GM18520 (cell line): ENCODE measurements around the gene FREM2.

Experiments
- ATAC-seq: cut with Tn5 transposase; IDR thresholded peaks from one replicate; pipeline ENCODE4 v1.9.1; 2021; ENCODE audit not compliant: unreplicated experiment

Gene FREM2

GRCh38 chr13:38753878-38754277 is 67.0 kb downstream of the FREM2 start:
- no peak for ATAC-seq

- ATAC-seq = no peak
Observed at GRCh38 chr13:38755793-38756192, 68.9 kb downstream of the FREM2 start.

GRCh38 chr13:38758277-38758676 is 71.4 kb downstream of the FREM2 start:
- no peak for ATAC-seq

GRCh38 chr13:38759390-38759789 is 72.5 kb downstream of the FREM2 start:
- ATAC-seq = no peak

GRCh38 chr13:38763446-38764381 is 76.8 kb downstream of the FREM2 start:
- ATAC-seq = peak; percentile 53

- ATAC-seq = no peak
Observed at GRCh38 chr13:38766799-38767198, 79.9 kb downstream of the FREM2 start.

- no peak for ATAC-seq
Observed at GRCh38 chr13:38767506-38768265, 80.8 kb downstream of the FREM2 start.

GRCh38 chr13:38769526-38769925 is 82.6 kb downstream of the FREM2 start:
- ATAC-seq = no peak

GRCh38 chr13:38775085-38775484 is 88.2 kb downstream of the FREM2 start:
- ATAC-seq = no peak

- ATAC-seq = no peak
Observed at GRCh38 chr13:38777347-38778119, 90.7 kb downstream of the FREM2 start.

GRCh38 chr13:38781539-38781938 is 94.7 kb downstream of the FREM2 start:
- ATAC-seq = no peak

- no peak for ATAC-seq
Observed at GRCh38 chr13:38784036-38784880, 97.4 kb downstream of the FREM2 start.

- ATAC-seq = no peak
Observed at GRCh38 chr13:38785042-38785441, 98.2 kb downstream of the FREM2 start.

GRCh38 chr13:38785490-38785889 is 98.6 kb downstream of the FREM2 start:
- ATAC-seq = no peak

- no peak for ATAC-seq
Observed at GRCh38 chr13:38787550-38787949, 100.7 kb downstream of the FREM2 start.

- ATAC-seq = no peak
Observed at GRCh38 chr13:38796890-38797289, 110.0 kb downstream of the FREM2 start.

- ATAC-seq = no peak
Observed at GRCh38 chr13:38803531-38803930, 116.7 kb downstream of the FREM2 start.

- no peak for ATAC-seq
Observed at GRCh38 chr13:38804061-38804460, 117.2 kb downstream of the FREM2 start.

- ATAC-seq = no peak
Observed at GRCh38 chr13:38804536-38804935, 117.7 kb downstream of the FREM2 start.

- no peak for ATAC-seq
Observed at GRCh38 chr13:38814331-38814730, 127.5 kb downstream of the FREM2 start.
